IMR-90 (cell line): Measurements from ENCODE around the gene GFM2. TPM values are rescaled to one million over a fixed set of nuclear protein-coding genes. Genes with fewer than 3 reads are reported as not detected.
A peak's percentile ranks its signal among the peaks of the same experiment; 100 is the strongest.

ENCODE experiments used
- ATAC-seq: fragments of 200-7000 bp; cut with Tn5 transposase; 2 replicates; pipeline ENCODE4 v1.9.1; 2020; ENCODE audit warnings: low read depth, mild to moderate bottlenecking, moderate library complexity
- BruUV-seq: library from RNA; stranded (reverse); fragments of 400-500 nt; replicated peaks from 2 replicates; lab custom pipeline; 2021; lab: Mats Ljungman, UMichigan
- CTCF ChIA-PET: fragments of 300-600 bp; formaldehyde crosslinking; extraction: SDS; loops from one replicate; lab custom pipeline; 2021; ENCODE audit warnings: antibody characterized with exemption; lab: Yijun Ruan, JAX
- POLR2A ChIA-PET: fragments of 300-600 bp; sonication (Branson Sonifier 250); formaldehyde crosslinking; loops from one replicate; lab custom pipeline; 2022; ENCODE audit warnings: antibody characterized with exemption; ENCODE audit not compliant: unreplicated experiment; lab: Charles Lee
- DNase-seq: peaks from one replicate; pipeline ENCODE4 v3.0.0; 2013
- H2AFZ ChIP-seq: replicated peaks from 2 replicates; pipeline ENCODE3; 2013; ENCODE audit warnings: low read length, mild to moderate bottlenecking; ENCODE audit not compliant: poor library complexity
- H2AK5ac ChIP-seq: 2 replicates; pipeline ENCODE4 v1.6.1; 2013; ENCODE audit warnings: low read depth, low read length, inconsistent platforms
- H2AK9ac ChIP-seq: replicated peaks from 2 replicates; pipeline ENCODE3; 2013; ENCODE audit warnings: mild to moderate bottlenecking, low read depth, low read length, moderate library complexity; ENCODE audit not compliant: poor library complexity
- H2BK120ac ChIP-seq: 2 replicates; pipeline ENCODE4 v1.6.1; 2013; ENCODE audit warnings: low read depth, low read length, inconsistent platforms
- H2BK15ac ChIP-seq: 3 replicates; pipeline ENCODE4 v1.6.1; 2013; ENCODE audit warnings: low read depth, low read length, inconsistent platforms
- H2BK20ac ChIP-seq: 2 replicates; pipeline ENCODE4 v1.6.1; 2013; ENCODE audit warnings: low read depth, mild to moderate bottlenecking, inconsistent platforms, low read length, moderate library complexity
- H2BK5ac ChIP-seq: 2 replicates; pipeline ENCODE4 v1.6.1; 2013; ENCODE audit warnings: mild to moderate bottlenecking, low read depth, low read length, inconsistent platforms; ENCODE audit not compliant: poor library complexity, severe bottlenecking
- H3K14ac ChIP-seq: replicated peaks from 2 replicates; pipeline ENCODE4 v1.6.1; 2013; ENCODE audit warnings: low read depth, low read length, inconsistent platforms
- H3K18ac ChIP-seq: 2 replicates; pipeline ENCODE4 v1.6.1; 2013; ENCODE audit warnings: low read depth, low read length, control low read depth
- H3K23ac ChIP-seq: 2 replicates; pipeline ENCODE4 v1.6.1; 2013; ENCODE audit warnings: low read depth, low read length, inconsistent platforms
- H3K27ac ChIP-seq: 2 replicates; pipeline ENCODE4 v1.5.1; 2013; ENCODE audit warnings: mild to moderate bottlenecking, control low read depth, low read length; ENCODE audit not compliant: insufficient read depth
- H3K27me3 ChIP-seq: 2 replicates; pipeline ENCODE4 v1.6.1; 2013; ENCODE audit warnings: low read length; ENCODE audit not compliant: control insufficient read depth, insufficient read depth
- H3K36me3 ChIP-seq: 2 replicates; pipeline ENCODE4 v1.6.1; 2013; ENCODE audit warnings: low read length, mixed read lengths; ENCODE audit not compliant: control insufficient read depth, insufficient read depth
- H3K4ac ChIP-seq: 2 replicates; pipeline ENCODE4 v1.6.1; 2013; ENCODE audit warnings: low read depth, low read length, inconsistent platforms
- H3K4me1 ChIP-seq: 2 replicates; pipeline ENCODE4 v1.6.1; 2013; ENCODE audit warnings: low read length, mixed read lengths; ENCODE audit not compliant: control insufficient read depth, insufficient read depth
- H3K4me2 ChIP-seq: 2 replicates; pipeline ENCODE4 v1.6.1; 2013; ENCODE audit warnings: low read depth, mild to moderate bottlenecking, control low read depth, low read length, moderate library complexity
- H3K4me3 ChIP-seq: 2 replicates; pipeline ENCODE4 v1.5.1; 2013; ENCODE audit warnings: low read depth, mild to moderate bottlenecking, control low read depth, low read length, moderate library complexity; ENCODE audit not compliant: insufficient read depth
- H3K56ac ChIP-seq: 2 replicates; pipeline ENCODE4 v1.6.1; 2013; ENCODE audit warnings: low read length, inconsistent platforms; ENCODE audit not compliant: insufficient read depth; ENCODE audit errors: extremely low read depth
- H3K79me1 ChIP-seq, 2 experiments: 2 replicates each; pipeline ENCODE4 v1.6.1; 2013; ENCODE audit warnings: low read length in 2 of 2, inconsistent platforms in 1 of 2, low read depth in 1 of 2
- H3K9ac ChIP-seq: 2 replicates; pipeline ENCODE4 v1.6.1; 2013; ENCODE audit warnings: low read depth, low read length, control low read depth
- H3K9me1 ChIP-seq: 2 replicates; pipeline ENCODE4 v1.6.1; 2013; ENCODE audit warnings: low read length, inconsistent platforms; ENCODE audit not compliant: insufficient read depth
- H3K9me3 ChIP-seq: 2 replicates; pipeline ENCODE4 v1.6.1; 2013; ENCODE audit warnings: low read length; ENCODE audit not compliant: control insufficient read depth, insufficient read depth
- H4K20me1 ChIP-seq: 2 replicates; pipeline ENCODE4 v1.6.1; 2013; ENCODE audit warnings: low read length, inconsistent platforms; ENCODE audit not compliant: insufficient read depth
- H4K5ac ChIP-seq: 2 replicates; pipeline ENCODE4 v1.6.1; 2013; ENCODE audit warnings: mild to moderate bottlenecking, low read depth, low read length, control low read depth
- H4K8ac ChIP-seq, 2 experiments: 2 replicates each; pipeline ENCODE4 v1.6.1; 2013; ENCODE audit warnings: low read depth in 2 of 2, low read length in 2 of 2, control low read depth in 1 of 2, inconsistent platforms in 1 of 2
- H4K91ac ChIP-seq: 2 replicates; pipeline ENCODE4 v1.6.1; 2013; ENCODE audit warnings: low read depth, low read length, inconsistent platforms; ENCODE audit not compliant: insufficient read depth
- CHD1 ChIP-seq: IDR thresholded peaks from 2 replicates; pipeline ENCODE4 v1.6.1; 2012; ENCODE audit warnings: low read depth, low read length, improper control_type of control experiment
- FOS ChIP-seq: fragments of 150-350 bp; IDR thresholded peaks from 2 replicates; pipeline ENCODE4 v1.6.1; 2016; ENCODE audit warnings: low read depth, low read length
- MAZ ChIP-seq: IDR thresholded peaks from 2 replicates; pipeline ENCODE4 v1.6.1; 2012; ENCODE audit warnings: low read depth, mild to moderate bottlenecking, low read length, improper control_type of control experiment, moderate library complexity, borderline replicate concordance
- MXI1 ChIP-seq: IDR thresholded peaks from 2 replicates; pipeline ENCODE4 v1.6.1; 2012; ENCODE audit warnings: low read depth, mild to moderate bottlenecking, low read length, moderate library complexity, borderline replicate concordance
- RAD21 ChIP-seq: IDR thresholded peaks from 2 replicates; pipeline ENCODE4 v1.6.1; 2012; ENCODE audit warnings: low read length, improper control_type of control experiment
- RFX5 ChIP-seq: IDR thresholded peaks from 2 replicates; pipeline ENCODE4 v1.8.0; 2012; ENCODE audit warnings: low read depth, mild to moderate bottlenecking, low read length, moderate library complexity
- WGBS, 2 experiments: methylation state at CpG; one replicate each; pipeline versions ENCODE4 v1.1.5 to v1.1.7; 2013; ENCODE audit warnings: missing lambda C conversion rate in 2 of 2; ENCODE audit not compliant: insufficient read length in 1 of 2; ENCODE audit errors: extremely low coverage in 2 of 2; 5-methylcytosine and 5-hydroxymethylcytosine counted together
- dilution Hi-C: fragments of 300-500 bp; cut with HindIII; formaldehyde crosslinking; loops from one replicate; pipeline ENCODE4 v1.14.3; 2018; ENCODE audit warnings: low sequenced_read_pairs; ENCODE audit not compliant: unreplicated experiment
- in situ Hi-C: fragments of 300-500 bp; cut with MboI; formaldehyde crosslinking; loops from 3 replicates; pipeline ENCODE4 v1.14.3; 2019; ENCODE audit warnings: low sequenced_read_pairs, inconsistent platforms, mixed read lengths
- intact Hi-C: fragments of 100-400 bp; cut with micrococcal nuclease; formaldehyde crosslinking; loops from 2 replicates; pipeline ENCODE4 v1.10.0; 2022
- polyA plus RNA-seq, 3 experiments: library from polyadenylated mRNA; depleted of rRNA; stranded (reverse); fragments of >200 nt; gene quantifications; 2 replicates each; pipeline ENCODE4 v1.2.3, GENCODE V29; 2012; ENCODE audit warnings: low replicate concordance in 1 of 3
- total RNA-seq: library from RNA; depleted of rRNA; stranded (reverse); fragments of >200 nt; gene quantifications from 2 replicates; pipeline ENCODE4 v1.2.3, GENCODE V29; 2012

The GFM2 gene
- total and polyA plus RNA-seq, 2 of the 4 experiments (the other 2 are of a cell fraction), result 23.3 to 45.7 TPM

- peak; percentile 83; the same call in 1 of the 2 replicates for TF ChIP-seq MAZ
- no peak for TF ChIP-seq RFX5
- no peak for TF ChIP-seq RAD21
- TF ChIP-seq FOS, result no peak
- TF ChIP-seq MXI1, result peak; percentile 69
- no peak for TF ChIP-seq CHD1
These were observed at the start of gene GFM2, which contains the start of gene NSA2 (continued) for GRCh38 chr5:74766849-74767578.

- no peak overlapping the region for H3K4ac ChIP-seq
- ChIA-PET CTCF (no interaction called here), POLR2A (no interaction called here)
- H3K27me3 ChIP-seq, result no peaks in the 10 kb centered on the region
- no peak for ATAC-seq
- no peak overlapping the region for H2BK120ac ChIP-seq
- no peak overlapping the region for H2BK15ac ChIP-seq
- in situ Hi-C loops (no loop called here), intact Hi-C loops (no loop called here), dilution Hi-C loops (no loop called here)
- no peak overlapping the region for H3K23ac ChIP-seq
- no peak overlapping the region for H2BK20ac ChIP-seq
- no TSS peak for BruUV-seq
- H4K5ac ChIP-seq, result no peak overlapping the region
- no peaks in the 10 kb centered on the region for H3K36me3 ChIP-seq
- no peak overlapping the region for H3K9ac ChIP-seq
- DNase-seq, result no peak
- TF ChIP-seq MXI1, result no peak
- no peak overlapping the region for H2BK5ac ChIP-seq
- H3K4me3 ChIP-seq, result no peak overlapping the region
- H3K79me1 ChIP-seq, result no peaks in the 10 kb centered on the region
- H3K4me2 ChIP-seq, result no peak overlapping the region
- H3K9me1 ChIP-seq, result no peaks in the 10 kb centered on the region
- no peak overlapping the region for H3K14ac ChIP-seq
- no peak overlapping the region for H2AFZ ChIP-seq
- no peak overlapping the region for H3K18ac ChIP-seq
- H3K27ac ChIP-seq, result no peak overlapping the region
- no peak overlapping the region for H2AK9ac ChIP-seq
- H4K20me1 ChIP-seq, result no peaks in the 10 kb centered on the region
- no peaks in the 10 kb centered on the region for H3K9me3 ChIP-seq
- no peak overlapping the region for H4K8ac ChIP-seq
- H4K91ac ChIP-seq, result no peak overlapping the region
- no peak overlapping the region for H3K56ac ChIP-seq
- no peak overlapping the region for H2AK5ac ChIP-seq
- WGBS, 2 experiments, result no CpG with 5 or more reads among the region's 4 CpGs
- no peaks in the 10 kb centered on the region for H3K4me1 ChIP-seq
These were observed 44.0 kb upstream of the GFM2 start for GRCh38 chr5:74810915-74811314.
